Mesenchymal stem cell (in vitro differentiated cells and primary cell): Measurements from ENCODE around the gene ARHGEF16.

Experiments
- DNase-seq: peaks from one replicate; pipeline ENCODE4 v3.0.0-alpha.2; 2013
- H2AFZ ChIP-seq: one replicate; pipeline ENCODE4 v1.6.1; 2013; ENCODE audit warnings: low read depth, mild to moderate bottlenecking, control low read depth, inconsistent platforms, low read length, moderate library complexity
- H2AK5ac ChIP-seq: 2 replicates; pipeline ENCODE4 v1.6.1; 2013; ENCODE audit warnings: low read length, moderate library complexity, mild to moderate bottlenecking, inconsistent platforms; ENCODE audit not compliant: severe bottlenecking
- H2BK120ac ChIP-seq: one replicate; pipeline ENCODE4 v1.6.1; 2013; ENCODE audit warnings: low read depth, mild to moderate bottlenecking, inconsistent platforms, low read length, moderate library complexity
- H2BK12ac ChIP-seq, 2 experiments: one replicate each; pipeline ENCODE4 v1.6.1; 2013; ENCODE audit warnings: inconsistent platforms in 2 of 2, low read length in 2 of 2, mild to moderate bottlenecking in 2 of 2, moderate library complexity in 2 of 2, control low read depth in 1 of 2
- H2BK15ac ChIP-seq: one replicate; pipeline ENCODE4 v1.6.1; 2013; ENCODE audit warnings: mild to moderate bottlenecking, low read depth, inconsistent platforms; ENCODE audit not compliant: poor library complexity, severe bottlenecking
- H2BK5ac ChIP-seq: 2 replicates; pipeline ENCODE4 v1.6.1; 2013; ENCODE audit warnings: low read depth, mild to moderate bottlenecking, low read length, control low read depth, inconsistent platforms; ENCODE audit not compliant: poor library complexity, severe bottlenecking
- H3K14ac ChIP-seq, 2 experiments: one replicate each; pipeline ENCODE4 v1.6.1; 2013; ENCODE audit warnings: inconsistent platforms in 2 of 2, low read length in 2 of 2, control low read depth in 1 of 2, mild to moderate bottlenecking in 1 of 2, moderate library complexity in 1 of 2
- H3K18ac ChIP-seq, 2 experiments: one replicate each; pipeline ENCODE4 v1.6.1; 2013; ENCODE audit warnings: inconsistent platforms in 2 of 2, low read length in 2 of 2, control low read depth in 1 of 2, low read depth in 1 of 2, mild to moderate bottlenecking in 1 of 2
- H3K23ac ChIP-seq, 2 experiments: one replicate each; pipeline ENCODE4 v1.6.1; 2013; ENCODE audit warnings: inconsistent platforms in 2 of 2, low read length in 2 of 2, mild to moderate bottlenecking in 2 of 2, moderate library complexity in 2 of 2, control low read depth in 1 of 2
- H3K27ac ChIP-seq: 2 replicates; pipeline ENCODE4 v1.5.1; 2013; ENCODE audit warnings: mild to moderate bottlenecking, moderate library complexity, low read length, control low read depth, inconsistent platforms; ENCODE audit not compliant: poor library complexity, severe bottlenecking
- H3K27me3 ChIP-seq, 2 experiments: 2 replicates each; pipeline versions ENCODE4 v1.6.1 to v1.7.0; 2013; ENCODE audit warnings: low read length in 2 of 2, mild to moderate bottlenecking in 2 of 2, moderate library complexity in 2 of 2, control low read depth in 1 of 2, inconsistent platforms in 1 of 2; ENCODE audit not compliant: control insufficient read depth in 1 of 2, insufficient read depth in 1 of 2
- H3K36me3 ChIP-seq, 2 experiments: 2 replicates each; pipeline versions ENCODE4 v1.6.1 to v1.7.0; 2013; ENCODE audit warnings: low read length in 2 of 2, control low read depth in 1 of 2, inconsistent platforms in 1 of 2, low read depth in 1 of 2, mild to moderate bottlenecking in 1 of 2; ENCODE audit not compliant: insufficient read depth in 2 of 2, control insufficient read depth in 1 of 2
- H3K4ac ChIP-seq, 2 experiments: one replicate each; pipeline ENCODE4 v1.6.1; 2013; ENCODE audit warnings: inconsistent platforms in 2 of 2, low read length in 2 of 2, mild to moderate bottlenecking in 2 of 2, moderate library complexity in 2 of 2, control low read depth in 1 of 2, low read depth in 1 of 2
- H3K4me1 ChIP-seq: 2 replicates; pipeline ENCODE4 v1.6.1; 2013; ENCODE audit warnings: low read depth, low read length, control low read depth; ENCODE audit not compliant: control insufficient read depth, insufficient read depth
- H3K4me2 ChIP-seq: 2 replicates; pipeline ENCODE4 v1.6.1; 2013; ENCODE audit warnings: low read length, mild to moderate bottlenecking, inconsistent platforms; ENCODE audit not compliant: poor library complexity, severe bottlenecking
- H3K4me3 ChIP-seq, 2 experiments: 2 replicates each; pipeline versions ENCODE4 v1.5.1 to v1.7.0; 2013; ENCODE audit warnings: low read length in 2 of 2, mild to moderate bottlenecking in 2 of 2, control low read depth in 1 of 2, low read depth in 1 of 2; ENCODE audit not compliant: insufficient read depth in 1 of 2
- H3K79me1 ChIP-seq: replicated peaks from 2 replicates; pipeline ENCODE4 v1.6.1; 2013; ENCODE audit warnings: mild to moderate bottlenecking, control low read depth, low read length, inconsistent platforms; ENCODE audit not compliant: poor library complexity, severe bottlenecking
- H3K9ac ChIP-seq: 2 replicates; pipeline ENCODE4 v1.7.0; 2013; ENCODE audit warnings: mild to moderate bottlenecking, low read length, moderate library complexity
- H3K9me3 ChIP-seq: 2 replicates; pipeline ENCODE4 v1.7.0; 2013; ENCODE audit warnings: mild to moderate bottlenecking, low read length; ENCODE audit not compliant: control insufficient read depth
- H4K8ac ChIP-seq: one replicate; pipeline ENCODE4 v1.6.1; 2013; ENCODE audit warnings: inconsistent platforms, mild to moderate bottlenecking, low read length, moderate library complexity
- H4K91ac ChIP-seq: one replicate; pipeline ENCODE4 v1.6.1; 2013; ENCODE audit warnings: mild to moderate bottlenecking, low read length, inconsistent platforms
- WGBS: methylation state at CpG from one replicate; pipeline ENCODE4 v1.1.7; 2013; ENCODE audit warnings: mixed read lengths; 5-methylcytosine and 5-hydroxymethylcytosine counted together

ARHGEF16 gene

GRCh38 chr1:3525551-3526482 lies 71.4 kb downstream of the ARHGEF16 start:
- no peak overlapping the region for H2BK120ac ChIP-seq
- no peak overlapping the region for H4K91ac ChIP-seq
- H3K4ac ChIP-seq: no peak overlapping the region
- H3K4me3 ChIP-seq: no peak overlapping the region
- no peak overlapping the region for H2BK5ac ChIP-seq
- H2BK15ac ChIP-seq: no peak overlapping the region
- H3K27me3 ChIP-seq: peaks cover 3 to 77% of the 10 kb centered on the region in 2 experiments
- H3K27ac ChIP-seq: no peak overlapping the region
- WGBS: 90% methylated on average over 24 of the region's 24 CpGs
- no peaks in the 10 kb centered on the region for H3K9me3 ChIP-seq
- H3K9ac ChIP-seq: no peak overlapping the region
- no peak overlapping the region for H3K18ac ChIP-seq
- DNase-seq: no peak
- no peak overlapping the region for H3K14ac ChIP-seq
- H4K8ac ChIP-seq: no peak overlapping the region
- peaks cover 18% of the 10 kb centered on the region for H3K4me1 ChIP-seq
- no peaks in the 10 kb centered on the region for H3K79me1 ChIP-seq
- no peaks in the 10 kb centered on the region for H3K36me3 ChIP-seq
- H3K23ac ChIP-seq: no peak overlapping the region
- no peak overlapping the region for H3K4me2 ChIP-seq
- H2AK5ac ChIP-seq: no peak overlapping the region
- H2AFZ ChIP-seq: no peak overlapping the region
- no peak overlapping the region for H2BK12ac ChIP-seq

GRCh38 chr1:3527774-3528173 lies 73.3 kb downstream of the ARHGEF16 start:
- Histone ChIP-seq H3K27ac (no peak overlapping the region), H3K27me3 (peaks cover 3 to 71% of the 10 kb centered on the region in 2 experiments), H4K8ac (no peak overlapping the region), H4K91ac (no peak overlapping the region), H3K79me1 (no peaks in the 10 kb centered on the region), H3K9ac (no peak overlapping the region), H2BK5ac (no peak overlapping the region), H2BK12ac (no peak overlapping the region), H2AFZ (no peak overlapping the region), H3K9me3 (no peaks in the 10 kb centered on the region), H3K23ac (no peak overlapping the region), H3K4me3 (no peak overlapping the region), H2BK120ac (no peak overlapping the region), H3K18ac (no peak overlapping the region), H3K14ac (no peak overlapping the region), H3K4me2 (no peak overlapping the region), H2AK5ac (no peak overlapping the region), H2BK15ac (no peak overlapping the region), H3K4me1 (peaks cover 24% of the 10 kb centered on the region), H3K36me3 (no peaks in the 10 kb centered on the region), H3K4ac (no peak overlapping the region)
- DNase-seq: no peak
- 87% methylated on average over 12 of the region's 12 CpGs for WGBS

- no peak overlapping the region for H4K91ac ChIP-seq
- peaks cover 23% of the 10 kb centered on the region for H3K4me1 ChIP-seq
- no peak overlapping the region for H3K4me2 ChIP-seq
- H3K27ac ChIP-seq: no peak overlapping the region
- no peak overlapping the region for H2BK5ac ChIP-seq
- no peaks in the 10 kb centered on the region for H3K79me1 ChIP-seq
- no peak overlapping the region for H3K18ac ChIP-seq
- H2AK5ac ChIP-seq: no peak overlapping the region
- H2BK120ac ChIP-seq: no peak overlapping the region
- H3K4me3 ChIP-seq: peak overlapping the region in 1 of 2 experiments; percentile 80
- no peak for DNase-seq
- no peak overlapping the region for H2AFZ ChIP-seq
- no peak overlapping the region for H3K14ac ChIP-seq
- H3K23ac ChIP-seq: no peak overlapping the region
- H3K4ac ChIP-seq: no peak overlapping the region
- peak overlapping the region; percentile 18 for H3K9ac ChIP-seq
- no peaks in the 10 kb centered on the region for H3K9me3 ChIP-seq
- H3K36me3 ChIP-seq: no peaks in the 10 kb centered on the region
- H2BK15ac ChIP-seq: no peak overlapping the region
- H2BK12ac ChIP-seq: no peak overlapping the region
- peaks cover 3 to 59% of the 10 kb centered on the region in 2 experiments for H3K27me3 ChIP-seq
- H4K8ac ChIP-seq: no peak overlapping the region
- 78% methylated on average over 17 of the region's 17 CpGs for WGBS
Observed at GRCh38 chr1:3529099-3529729, 74.7 kb downstream of the ARHGEF16 start.
